ENCODE results near the gene TWNK. TPM values are rescaled to one million over a fixed set of nuclear protein-coding genes. Genes with fewer than 3 reads are reported as not detected.

TWNK gene
- total and polyA plus RNA-seq, 2 donors (not counting 3 experiments of a cell fraction or from before 2014, with no cell fraction given) = 5.6 to 10.9 TPM

DNA sequence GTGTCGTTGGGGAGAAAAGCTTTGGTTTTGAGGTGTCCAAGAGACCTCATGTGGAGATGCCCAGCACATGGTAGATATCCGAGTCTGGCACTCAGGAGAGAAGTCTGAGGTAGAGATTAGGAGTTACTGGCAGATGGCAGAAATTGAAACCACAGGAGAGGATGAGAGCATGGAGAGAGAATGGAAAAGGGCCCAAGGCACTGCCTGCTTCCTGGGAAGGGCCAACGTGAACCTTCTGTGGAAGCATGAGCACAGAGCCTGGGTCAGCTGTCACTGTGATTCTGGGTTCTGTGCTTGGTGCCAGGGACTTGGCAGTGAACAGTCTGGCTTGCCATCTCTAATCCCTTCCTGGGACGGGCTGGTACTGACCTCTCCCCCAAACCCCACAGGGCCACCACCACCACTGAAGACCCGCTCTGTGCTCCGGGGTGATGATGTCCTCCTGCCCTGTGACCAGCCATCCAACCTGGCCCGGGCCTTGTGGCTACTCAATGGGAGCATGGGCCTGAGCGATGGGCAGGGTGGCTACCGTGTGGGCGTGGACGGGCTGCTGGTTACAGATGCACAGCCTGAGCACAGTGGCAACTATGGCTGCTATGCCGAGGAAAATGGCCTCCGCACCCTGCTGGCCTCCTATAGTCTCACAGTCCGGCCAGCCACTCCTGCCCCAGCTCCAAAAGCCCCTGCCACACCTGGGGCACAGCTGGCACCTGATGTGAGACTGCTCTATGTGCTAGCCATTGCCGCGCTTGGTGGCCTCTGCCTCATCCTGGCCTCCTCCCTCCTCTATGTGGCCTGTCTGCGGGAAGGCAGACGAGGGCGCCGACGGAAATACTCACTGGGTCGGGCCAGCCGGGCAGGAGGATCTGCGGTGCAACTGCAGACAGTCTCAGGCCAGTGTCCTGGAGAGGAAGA is 4.2 kb upstream of the TWNK start:
- Histone ChIP-seq H3K27ac (ENCODE audit: insufficient read depth, low read depth, low read length) (no peak overlapping the region), H2AFZ (ENCODE audit: low read depth, low read length) (no peak overlapping the region), H3K27me3 (ENCODE audit: control insufficient read depth in 2 of 2, insufficient read depth in 2 of 2, low read length in 2 of 2) (no peaks in the 10 kb centered on the region), H3K36me3 (ENCODE audit: control insufficient read depth in 2 of 2, extremely low read depth in 1 of 2, insufficient read depth in 2 of 2, low read length in 2 of 2) (peaks cover 0 to 13% of the 10 kb centered on the region in 2 experiments), H3K9ac (replicated peaks; ENCODE audit: extremely low read depth, insufficient read depth, low read length) (no peak overlapping the region), H3K4me1 (ENCODE audit: control insufficient read depth, extremely low read depth, insufficient read depth, low read length) (peaks cover 10% of the 10 kb centered on the region), H4K20me1 (replicated peaks; ENCODE audit: control insufficient read depth, extremely low read depth, insufficient read depth, low read length) (no peaks in the 10 kb centered on the region), H3K4me3 (replicated peaks in 1 of 3; ENCODE audit: insufficient read depth in 1 of 3, low read depth in 1 of 3, low read length in 3 of 3) (no peak overlapping the region), H3K9me3 (replicated peaks; ENCODE audit: control insufficient read depth, insufficient read depth, low read length) (no peaks in the 10 kb centered on the region), H3K4me2 (ENCODE audit: insufficient read depth, low read length) (no peak overlapping the region), H3K9me1 (replicated peaks; ENCODE audit: control insufficient read depth, extremely low read depth, insufficient read depth, low read length) (no peaks in the 10 kb centered on the region), H3K79me2 (ENCODE audit: control insufficient read depth, insufficient read depth, low read length) (peaks cover 8% of the 10 kb centered on the region)
- TF ChIP-seq MYC (IDR thresholded peaks at IDR 0.05; ENCODE audit: low read depth, low read length) = no peak
- dilution Hi-C loops (cut with MboI; ENCODE audit: extremely low pct_ligation_motif_present, low sequenced_read_pairs) (no loop called here), intact Hi-C loops (cut with micrococcal nuclease) (no loop called here)
- CTCF ChIA-PET = interaction anchor here (0.6 to 0.9 kb wide), 2 partner anchors 31 to 47 kb away, joined by 3 read pairs; partner anchors contain the start of gene PDZD7
- DNase-seq (ENCODE audit: low read depth, low spot score) (no peak), FAIRE-seq (no peak)
- BruUV-seq (replicated peaks) = no TSS peak
- POLR2A ChIA-PET = no interaction called here

- DNase-seq (ENCODE audit: low read depth, low spot score) = no peak
- no peaks in the 10 kb centered on the region for H3K9me3 ChIP-seq (replicated peaks; ENCODE audit: control insufficient read depth, insufficient read depth, low read length)
- H3K9ac ChIP-seq (replicated peaks; ENCODE audit: extremely low read depth, insufficient read depth, low read length) = no peak overlapping the region
- TF ChIP-seq GATA2 (IDR thresholded peaks at IDR 0.05; ENCODE audit: insufficient read depth, insufficient read length, low read depth, low read length) = no peak
- no peak for TF ChIP-seq MYC (IDR thresholded peaks at IDR 0.05; ENCODE audit: low read depth, low read length)
- no peak for TF ChIP-seq POLR2A (IDR thresholded peaks at IDR 0.05; ENCODE audit: low read depth, low read length)
- TF ChIP-seq CTCF (IDR thresholded peaks at IDR 0.05; ENCODE audit: extremely low read depth in 1 of 2, insufficient read depth in 1 of 2, low read depth in 1 of 2, low read length in 2 of 2) = no peak
- no peak for TF ChIP-seq POLR2AphosphoS5 (IDR thresholded peaks at IDR 0.05; ENCODE audit: insufficient read depth, low read depth, low read length)
- no peak for TF ChIP-seq EZH2 (IDR thresholded peaks at IDR 0.05; ENCODE audit: borderline replicate concordance, low read depth, low read length, severe bottlenecking)
- TF ChIP-seq, protein P1, sequence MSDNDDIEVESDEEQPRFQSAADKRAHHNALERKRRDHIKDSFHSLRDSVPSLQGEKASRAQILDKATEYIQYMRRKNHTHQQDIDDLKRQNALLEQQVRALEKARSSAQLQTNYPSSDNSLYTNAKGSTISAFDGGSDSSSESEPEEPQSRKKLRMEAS (IDR thresholded peaks at IDR 0.05; ENCODE audit: insufficient read depth, insufficient read length) = no peak
- TF ChIP-seq JUN (IDR thresholded peaks at IDR 0.05; ENCODE audit: borderline replicate concordance, insufficient read depth, insufficient read length, low read depth) = no peak
- TF ChIP-seq FOS (IDR thresholded peaks at IDR 0.05; ENCODE audit: borderline replicate concordance, insufficient read depth, low read length) = no peak
- CTCF ChIA-PET = interaction anchor here (0.6 to 1.4 kb wide), 4 partner anchors 14 to 46 kb away, joined by 3 read pairs; partner anchors contain the start of genes PDZD7 and SEMA4G
- H2AFZ ChIP-seq (ENCODE audit: low read depth, low read length) = no peak overlapping the region
- H4K20me1 ChIP-seq (replicated peaks; ENCODE audit: control insufficient read depth, extremely low read depth, insufficient read depth, low read length) = no peaks in the 10 kb centered on the region
- no peaks in the 10 kb centered on the region for H3K27me3 ChIP-seq (ENCODE audit: control insufficient read depth in 2 of 2, insufficient read depth in 2 of 2, low read length in 2 of 2)
- H3K4me3 ChIP-seq (replicated peaks in 1 of 3; ENCODE audit: insufficient read depth in 1 of 3, low read depth in 1 of 3, low read length in 3 of 3) = no peak overlapping the region
- dilution Hi-C loops (cut with MboI; ENCODE audit: extremely low pct_ligation_motif_present, low sequenced_read_pairs) = no loop called here
- BruUV-seq (replicated peaks) = no TSS peak
- no peak for FAIRE-seq
- H3K4me2 ChIP-seq (ENCODE audit: insufficient read depth, low read length) = no peak overlapping the region
- H3K9me1 ChIP-seq (replicated peaks; ENCODE audit: control insufficient read depth, extremely low read depth, insufficient read depth, low read length) = no peaks in the 10 kb centered on the region
- H3K36me3 ChIP-seq (ENCODE audit: control insufficient read depth in 2 of 2, extremely low read depth in 1 of 2, insufficient read depth in 2 of 2, low read length in 2 of 2) = peaks cover 0 to 13% of the 10 kb centered on the region in 2 experiments
- H3K4me1 ChIP-seq (ENCODE audit: control insufficient read depth, extremely low read depth, insufficient read depth, low read length) = peaks cover 12% of the 10 kb centered on the region
- no peak overlapping the region for H3K27ac ChIP-seq (ENCODE audit: insufficient read depth, low read depth, low read length)
- POLR2A ChIA-PET = interaction anchor here (0.6 kb wide), 1 partner anchor 57 kb away, joined by 9 read pairs; no protein-coding TSS in a partner anchor
- peaks cover 17% of the 10 kb centered on the region for H3K79me2 ChIP-seq (ENCODE audit: control insufficient read depth, insufficient read depth, low read length)
- intact Hi-C loops (cut with micrococcal nuclease) = no loop called here
These were observed 3.3 kb upstream of the TWNK start for GRCh38 chr10:100983868-100984671.
